Measurements from ENCODE around the gene AUP1.

DNA sequence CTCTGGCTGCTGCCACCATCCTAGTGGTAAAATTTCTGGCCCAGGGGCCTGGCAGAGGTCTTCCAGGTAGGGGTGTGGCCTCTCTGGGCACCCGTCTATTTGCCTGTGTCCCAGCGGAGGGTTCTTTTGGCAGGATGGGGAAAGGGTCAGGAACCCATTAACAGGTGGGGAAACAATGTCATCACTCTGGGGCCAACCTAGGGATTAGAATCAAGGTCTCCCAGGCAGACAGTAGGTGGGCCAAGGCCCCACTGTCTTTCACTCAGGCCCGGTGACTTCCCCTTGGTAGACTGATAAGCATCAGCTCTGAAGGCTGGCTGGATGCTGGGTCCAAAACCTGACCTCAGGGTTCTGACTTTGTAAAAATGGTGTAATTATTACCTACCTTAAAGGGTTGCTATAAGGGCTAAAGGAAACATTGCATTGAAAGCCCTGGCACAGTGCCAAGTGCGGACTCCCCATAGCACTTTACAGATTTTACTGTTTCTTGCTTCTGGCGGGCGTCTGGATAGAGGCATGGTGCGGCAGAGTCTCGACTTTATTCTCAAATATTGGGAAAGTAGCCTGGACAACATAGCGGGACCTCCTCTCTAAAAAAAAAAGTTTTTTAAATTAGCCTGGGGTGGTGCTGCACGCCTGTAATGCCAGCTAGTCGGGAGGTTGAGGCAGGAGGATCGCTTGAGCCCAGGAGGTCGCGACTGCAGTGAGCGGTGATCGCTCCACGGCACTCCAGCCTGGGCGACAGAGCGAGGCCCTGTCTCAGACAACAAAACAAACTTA, 32.3 kb downstream of the AUP1 start:
- TF ChIP-seq, protein P1, sequence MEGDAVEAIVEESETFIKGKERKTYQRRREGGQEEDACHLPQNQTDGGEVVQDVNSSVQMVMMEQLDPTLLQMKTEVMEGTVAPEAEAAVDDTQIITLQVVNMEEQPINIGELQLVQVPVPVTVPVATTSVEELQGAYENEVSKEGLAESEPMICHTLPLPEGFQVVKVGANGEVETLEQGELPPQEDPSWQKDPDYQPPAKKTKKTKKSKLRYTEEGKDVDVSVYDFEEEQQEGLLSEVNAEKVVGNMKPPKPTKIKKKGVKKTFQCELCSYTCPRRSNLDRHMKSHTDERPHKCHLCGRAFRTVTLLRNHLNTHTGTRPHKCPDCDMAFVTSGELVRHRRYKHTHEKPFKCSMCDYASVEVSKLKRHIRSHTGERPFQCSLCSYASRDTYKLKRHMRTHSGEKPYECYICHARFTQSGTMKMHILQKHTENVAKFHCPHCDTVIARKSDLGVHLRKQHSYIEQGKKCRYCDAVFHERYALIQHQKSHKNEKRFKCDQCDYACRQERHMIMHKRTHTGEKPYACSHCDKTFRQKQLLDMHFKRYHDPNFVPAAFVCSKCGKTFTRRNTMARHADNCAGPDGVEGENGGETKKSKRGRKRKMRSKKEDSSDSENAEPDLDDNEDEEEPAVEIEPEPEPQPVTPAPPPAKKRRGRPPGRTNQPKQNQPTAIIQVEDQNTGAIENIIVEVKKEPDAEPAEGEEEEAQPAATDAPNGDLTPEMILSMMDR (IDR thresholded peaks at IDR 0.05; ENCODE audit: insufficient read depth, low read length, poor library complexity, severe bottlenecking), result no peak
- TF ChIP-seq EZH2phosphoT487 (conservative IDR thresholded peaks at IDR 0.05; ENCODE audit: low read length), result no peak
